ENCODE results near the gene SF3B1. TPM values are rescaled to one million over a fixed set of nuclear protein-coding genes. Genes with fewer than 3 reads are reported as not detected.

The SF3B1 gene
- 100.0 and 102 TPM in 2 replicates for total RNA-seq

GRCh38 chr2:197434541-197435513 lies at the start of gene SF3B1:
Gene SF3B1, minus strand, starts transcription at chr2:197435028. Its CDS starts 29 bp downstream, at chr2:197434999.

GRCh38 chr2:197453123-197453913 lies 18.5 kb upstream of the SF3B1 start, which contains the start of gene COQ10B:
Gene COQ10B, plus strand, starts transcription at chr2:197453552. Its CDS starts 9 bp downstream, at chr2:197453561.

Other genes with a start within 250 kb of the SF3B1 start
- gene ANKRD44, start 124.2 kb downstream of the SF3B1 start, total RNA-seq = 1.3 and 1.5 TPM in 2 replicates
- gene COQ10B, start 18.5 kb upstream of the SF3B1 start, total RNA-seq = 17.4 and 19.7 TPM in 2 replicates
- 316 TPM in 2 replicates for gene HSPD1, start 64.8 kb upstream of the SF3B1 start, total RNA-seq
- gene HSPE1, start 65.4 kb upstream of the SF3B1 start, total RNA-seq = 241 and 374 TPM in 2 replicates
- gene MOB4, start 81.0 kb upstream of the SF3B1 start, total RNA-seq = 35.1 and 39.8 TPM in 2 replicates
- not detected in 2 replicates for gene RFTN2, start 240.6 kb upstream of the SF3B1 start, total RNA-seq